Measurements from ENCODE around the gene LRRC36. TPM values are rescaled to one million over a fixed set of nuclear protein-coding genes. Genes with fewer than 3 reads are reported as not detected.

The LRRC36 gene
- polyA plus RNA-seq, 1 donor (not counting 4 experiments of a cell fraction or from before 2014, with no cell fraction given): not detected

GRCh38 chr16:67279296-67280089 is 47.1 kb upstream of the LRRC36 start, which contains the start of gene PLEKHG4:
TSS of gene PLEKHG4 (plus strand) at chr16:67279532. CDS start at chr16:67280045, 513 bp downstream.
- peak within 1 kb of the TSS; percentile 29 to 63 (median 47) for H3K4me3 ChIP-seq (ENCODE audit: control insufficient read depth in 2 of 3, extremely low read depth in 1 of 3, insufficient read depth in 2 of 3, low read depth in 1 of 3, low read length in 3 of 3)
- dilution Hi-C loops (cut with MboI; ENCODE audit: extremely low pct_ligation_motif_present, low sequenced_read_pairs): no loop called here
- H3K79me2 ChIP-seq (ENCODE audit: control insufficient read depth, insufficient read depth, low read length): no peaks in the 10 kb centered on the region
- no peak within 1 kb of the TSS for H3K27ac ChIP-seq (ENCODE audit: control insufficient read depth, insufficient read depth, low read length)
- H3K9ac ChIP-seq (ENCODE audit: control insufficient read depth, extremely low read depth, insufficient read depth, low read length): peak within 1 kb of the TSS; percentile 65
- no peak for FAIRE-seq
- H4K20me1 ChIP-seq (ENCODE audit: control insufficient read depth, extremely low read depth, insufficient read depth, low read length): no peaks in the 10 kb centered on the region
- peak within 1 kb of the TSS; percentile 59 for H3K4me2 ChIP-seq (ENCODE audit: control insufficient read depth, extremely low read depth, insufficient read depth, low read depth, low read length)
- TF ChIP-seq CTCF (optimal IDR thresholded peaks at IDR 0.05 in 1 of 3, IDR thresholded peaks at IDR 0.05 in 1 of 3, conservative IDR thresholded peaks at IDR 0.05 in 1 of 3; ENCODE audit: extremely low read depth in 1 of 3, insufficient read depth in 2 of 3, low read length in 3 of 3) (peak; percentile 38 to 82 (median 72)), EZH2 (IDR thresholded peaks at IDR 0.05; ENCODE audit: low read length) (no peak)
- H3K27me3 ChIP-seq (ENCODE audit: control insufficient read depth, extremely low read depth, insufficient read depth, low read length): peaks cover 49% of the 10 kb centered on the region
- peak within 1 kb of the TSS; percentile 22 for H2AFZ ChIP-seq (ENCODE audit: control insufficient read depth, low read length)
- DNase-seq (ENCODE audit: low read depth, low spot score): no peak
- H3K9me1 ChIP-seq (ENCODE audit: control insufficient read depth, extremely low read depth, insufficient read depth, low read length): no peaks in the 10 kb centered on the region
- H3K4me1 ChIP-seq (ENCODE audit: control insufficient read depth, extremely low read depth, insufficient read depth, low read length): peaks cover 23% of the 10 kb centered on the region
- no peaks in the 10 kb centered on the region for H3K9me3 ChIP-seq (ENCODE audit: control insufficient read depth, low read depth, low read length)
- H3K36me3 ChIP-seq (ENCODE audit: control insufficient read depth in 2 of 2, extremely low read depth in 1 of 2, insufficient read depth in 2 of 2, low read length in 2 of 2): no peaks in the 10 kb centered on the region

DNA sequence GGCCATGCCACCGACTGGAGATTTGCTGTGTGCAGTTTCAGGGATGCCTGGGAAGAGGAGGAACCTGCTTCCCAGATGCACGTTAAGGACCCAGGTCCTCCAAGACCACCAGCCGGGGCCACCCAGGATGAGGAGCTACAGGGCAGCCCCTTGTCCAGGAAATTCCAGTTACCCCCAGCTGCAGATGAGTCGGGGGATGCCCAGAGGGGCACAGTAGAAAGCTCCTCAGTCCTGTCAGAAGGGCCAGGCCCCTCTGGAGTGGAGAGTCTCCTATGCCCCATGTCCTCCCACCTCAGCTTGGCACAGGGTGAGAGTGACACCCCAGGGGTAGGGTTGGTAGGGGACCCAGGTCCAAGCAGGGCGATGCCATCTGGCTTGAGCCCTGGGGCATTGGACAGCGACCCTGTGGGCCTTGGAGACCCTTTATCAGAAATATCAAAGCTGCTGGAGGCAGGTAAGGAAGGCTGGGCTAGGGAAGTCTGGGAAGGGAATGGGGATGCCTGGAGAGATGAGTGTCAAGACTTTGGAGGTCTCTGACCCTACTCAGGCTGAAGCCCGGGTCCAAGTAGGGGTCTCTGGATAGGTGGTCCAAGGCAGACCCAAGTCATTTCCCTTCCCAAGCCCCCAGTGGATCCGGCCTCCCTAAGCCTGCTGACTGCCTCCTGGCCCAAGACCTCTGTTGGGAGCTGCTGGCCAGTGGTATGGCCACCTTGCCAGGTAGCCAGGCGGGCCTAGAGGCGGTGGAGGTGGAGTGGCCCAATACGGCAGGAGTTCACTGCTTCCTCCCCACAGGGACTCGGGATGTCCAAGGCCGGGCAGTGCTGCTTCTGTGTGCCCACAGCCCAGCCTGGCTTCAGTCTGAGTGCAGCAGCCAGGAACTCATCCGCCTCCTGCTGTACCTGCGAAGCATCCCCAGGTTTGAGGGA is 46.3 kb upstream of the LRRC36 start:
- Histone ChIP-seq H3K4me2 (ENCODE audit: control insufficient read depth, extremely low read depth, insufficient read depth, low read depth, low read length) (no peak overlapping the region), H3K27ac (ENCODE audit: control insufficient read depth, insufficient read depth, low read length) (no peak overlapping the region), H3K36me3 (ENCODE audit: control insufficient read depth in 2 of 2, extremely low read depth in 1 of 2, insufficient read depth in 2 of 2, low read length in 2 of 2) (no peaks in the 10 kb centered on the region), H3K79me2 (ENCODE audit: control insufficient read depth, insufficient read depth, low read length) (no peaks in the 10 kb centered on the region), H3K27me3 (ENCODE audit: control insufficient read depth, extremely low read depth, insufficient read depth, low read length) (peaks cover 50% of the 10 kb centered on the region), H3K4me1 (ENCODE audit: control insufficient read depth, extremely low read depth, insufficient read depth, low read length) (peaks cover 23% of the 10 kb centered on the region), H3K9me3 (ENCODE audit: control insufficient read depth, low read depth, low read length) (no peaks in the 10 kb centered on the region), H3K4me3 (ENCODE audit: control insufficient read depth in 2 of 3, extremely low read depth in 1 of 3, insufficient read depth in 2 of 3, low read depth in 1 of 3, low read length in 3 of 3) (no peak overlapping the region), H3K9ac (ENCODE audit: control insufficient read depth, extremely low read depth, insufficient read depth, low read length) (no peak overlapping the region), H3K9me1 (ENCODE audit: control insufficient read depth, extremely low read depth, insufficient read depth, low read length) (no peaks in the 10 kb centered on the region), H4K20me1 (ENCODE audit: control insufficient read depth, extremely low read depth, insufficient read depth, low read length) (no peaks in the 10 kb centered on the region), H2AFZ (ENCODE audit: control insufficient read depth, low read length) (no peak overlapping the region)
- dilution Hi-C loops (cut with MboI; ENCODE audit: extremely low pct_ligation_motif_present, low sequenced_read_pairs): no loop called here
- DNase-seq (ENCODE audit: low read depth, low spot score) (no peak), FAIRE-seq (no peak)
- TF ChIP-seq CTCF (optimal IDR thresholded peaks at IDR 0.05 in 1 of 3, IDR thresholded peaks at IDR 0.05 in 1 of 3, conservative IDR thresholded peaks at IDR 0.05 in 1 of 3; ENCODE audit: extremely low read depth in 1 of 3, insufficient read depth in 2 of 3, low read length in 3 of 3): no peak
- no peak for TF ChIP-seq EZH2 (IDR thresholded peaks at IDR 0.05; ENCODE audit: low read length)

All from keratinocyte (primary cell).